HK-2 (cell line): ENCODE results near the gene DDIT3.
A peak's percentile ranks its signal among the peaks of the same experiment; 100 is the strongest.
"Not testable (repeated sequence)": the region's sequence is repeated elsewhere in the genome, so short reads cannot be mapped to it uniquely, and the experiment has no call there.

ENCODE experiments used
- DNase-seq: peaks from one replicate; pipeline ENCODE4 v3.0.0-alpha.2; 2018; ENCODE audit not compliant: unreplicated experiment

DDIT3 gene

DNA sequence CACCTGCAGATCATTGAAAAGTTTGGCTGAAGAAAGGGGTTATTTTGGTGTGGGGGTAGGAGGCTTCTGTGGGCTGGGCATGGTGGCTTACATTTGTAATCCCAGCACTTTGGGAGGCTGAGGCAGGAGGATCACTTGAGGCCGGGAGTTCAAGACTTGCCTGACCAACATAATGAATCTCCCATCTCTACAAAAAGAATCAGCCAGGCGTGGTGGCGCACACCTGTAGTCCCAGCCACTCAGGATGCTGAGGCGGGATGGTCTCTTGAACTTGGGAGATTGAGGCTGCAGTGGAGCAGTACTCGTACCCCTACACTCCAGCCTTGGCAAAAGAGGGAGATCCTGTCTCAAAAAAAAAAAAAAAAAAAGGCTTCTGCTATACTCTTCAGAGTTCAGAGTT, 7.0 kb downstream of the DDIT3 start:
- no peak for DNase-seq

DNA sequence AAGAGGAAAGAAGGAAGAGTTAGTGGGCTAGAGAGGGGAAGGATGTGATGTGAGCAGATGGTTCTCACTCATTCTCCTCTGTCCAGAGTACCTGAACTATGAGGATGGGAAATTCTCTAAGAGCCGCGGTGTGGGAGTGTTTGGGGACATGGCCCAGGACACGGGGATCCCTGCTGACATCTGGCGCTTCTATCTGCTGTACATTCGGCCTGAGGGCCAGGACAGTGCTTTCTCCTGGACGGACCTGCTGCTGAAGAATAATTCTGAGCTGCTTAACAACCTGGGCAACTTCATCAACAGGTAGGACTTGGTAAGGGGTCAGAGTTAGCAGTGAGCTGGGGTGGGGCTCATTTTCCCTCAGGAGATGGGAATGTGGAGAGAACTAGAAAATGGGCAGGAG, 7.6 kb downstream of the DDIT3 start:
- DNase-seq: no peak

DNA sequence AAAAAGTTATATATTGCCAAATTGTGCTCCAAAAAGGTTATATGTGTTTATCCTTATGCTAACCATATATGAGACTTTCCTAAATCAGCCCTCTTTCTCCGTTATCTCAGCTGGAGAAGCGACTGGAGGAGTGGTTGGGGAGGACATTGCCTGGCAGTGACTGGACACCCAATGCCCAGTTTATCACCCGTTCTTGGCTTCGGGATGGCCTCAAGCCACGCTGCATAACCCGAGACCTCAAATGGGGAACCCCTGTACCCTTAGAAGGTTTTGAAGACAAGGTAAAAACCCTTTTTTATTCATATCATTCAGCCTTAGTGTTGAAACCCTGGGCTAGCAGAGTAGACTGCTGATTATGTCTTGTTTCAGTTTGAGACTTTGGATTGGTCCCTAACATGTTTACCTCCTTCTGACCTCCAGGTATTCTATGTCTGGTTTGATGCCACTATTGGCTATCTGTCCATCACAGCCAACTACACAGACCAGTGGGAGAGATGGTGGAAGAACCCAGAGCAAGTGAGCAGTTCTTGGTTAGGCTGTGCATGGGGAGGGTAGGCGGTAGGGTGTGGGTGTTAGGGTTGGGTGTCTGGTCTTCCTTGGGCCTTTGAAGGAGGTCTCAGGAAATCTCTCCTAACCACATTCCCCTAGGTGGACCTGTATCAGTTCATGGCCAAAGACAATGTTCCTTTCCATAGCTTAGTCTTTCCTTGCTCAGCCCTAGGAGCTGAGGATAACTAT, 8.6 kb downstream of the DDIT3 start:
- no peak for DNase-seq

DNA sequence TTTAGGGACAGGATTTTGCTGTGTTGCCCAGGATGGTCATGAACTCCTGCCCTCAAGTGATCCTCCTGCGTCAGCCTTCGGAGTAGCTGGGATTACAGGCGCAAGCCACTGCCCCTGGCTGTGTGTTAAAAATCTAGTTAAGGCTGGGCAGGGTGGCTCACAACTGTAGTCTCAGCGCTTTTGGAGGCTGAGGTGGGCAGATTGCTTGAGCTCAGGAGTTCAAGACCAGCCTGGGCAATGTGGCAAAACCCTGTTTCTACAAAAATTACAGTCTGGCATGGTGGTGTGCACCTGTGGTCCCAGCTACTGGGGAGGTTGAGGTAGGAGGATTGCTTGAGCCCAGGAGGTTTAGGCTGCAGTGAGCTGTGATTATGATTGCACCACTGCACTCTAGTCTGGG, 9.2 kb downstream of the DDIT3 start:
- DNase-seq: no peak

DNA sequence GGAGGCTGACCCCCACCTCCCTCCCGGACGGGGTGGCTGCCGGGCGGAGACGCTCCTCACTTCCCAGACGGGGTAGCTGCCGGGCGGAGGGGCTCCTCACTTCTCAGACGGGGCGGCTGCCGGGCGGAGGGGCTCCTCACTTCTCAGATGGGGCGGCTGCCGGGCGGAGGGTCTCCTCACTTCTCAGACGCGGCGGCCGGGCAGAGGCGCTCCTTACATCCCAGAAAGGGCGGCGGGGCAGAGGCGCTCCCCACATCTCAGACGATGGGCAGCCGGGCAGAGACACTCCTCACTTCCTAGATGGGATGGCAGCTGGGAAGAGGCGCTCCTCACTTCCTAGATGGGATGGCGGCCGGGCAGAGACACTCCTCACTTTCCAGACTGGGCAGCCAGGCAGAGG, 12.5 kb downstream of the DDIT3 start:
- DNase-seq: not testable (repeated sequence)

DNA sequence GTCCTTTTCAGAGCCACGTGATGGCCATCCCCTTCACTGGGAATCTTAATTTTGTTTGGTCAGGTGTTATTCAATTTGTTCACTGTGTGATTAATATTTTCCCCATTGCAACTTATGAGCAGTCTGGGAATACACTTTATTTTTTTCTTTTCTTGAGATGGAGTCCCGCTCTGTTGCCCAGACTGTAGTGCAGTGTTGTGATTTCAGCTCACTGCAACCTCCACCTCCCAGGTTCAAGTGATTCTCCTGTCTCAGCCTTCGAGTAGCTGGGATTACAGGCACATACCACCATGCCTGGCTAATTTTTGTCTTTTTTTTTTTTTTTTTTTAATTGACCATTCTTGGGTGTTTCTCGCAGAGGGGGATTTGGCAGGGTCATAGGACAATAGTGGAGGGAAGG, 13.8 kb downstream of the DDIT3 start:
- not testable (repeated sequence) for DNase-seq

DNA sequence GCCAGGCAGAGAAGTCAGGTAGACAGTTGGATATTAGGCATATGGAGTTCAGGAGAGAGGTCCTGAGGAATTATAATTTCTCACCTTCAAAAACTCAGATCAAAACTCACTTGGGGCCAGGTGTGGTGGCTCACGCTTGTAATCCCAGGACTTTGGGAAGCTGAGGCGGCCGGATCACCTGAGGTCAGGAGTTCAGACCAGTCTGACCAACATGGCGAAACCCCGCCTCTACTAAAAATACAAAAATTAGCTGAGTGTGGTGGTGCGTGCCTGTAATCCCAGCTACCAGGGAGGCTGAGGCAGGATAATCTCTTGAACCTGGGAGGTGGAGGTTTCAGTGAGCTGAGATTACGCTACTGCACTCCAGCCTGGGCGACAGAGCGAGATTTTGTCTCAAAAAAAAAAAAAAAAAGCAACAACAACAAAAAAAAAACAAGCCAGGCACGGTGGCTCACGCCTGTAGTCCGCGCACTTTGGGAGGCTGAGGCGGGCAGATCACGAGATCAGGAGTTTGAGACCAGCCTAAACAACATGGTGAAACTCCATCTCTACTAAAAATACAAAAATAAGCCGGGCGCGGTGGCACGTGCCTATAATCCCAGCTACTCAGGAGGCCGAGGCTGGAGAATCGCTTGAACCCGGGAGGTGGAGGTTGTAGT, 17.9 kb downstream of the DDIT3 start:
- DNase-seq: not testable (repeated sequence)

DNA sequence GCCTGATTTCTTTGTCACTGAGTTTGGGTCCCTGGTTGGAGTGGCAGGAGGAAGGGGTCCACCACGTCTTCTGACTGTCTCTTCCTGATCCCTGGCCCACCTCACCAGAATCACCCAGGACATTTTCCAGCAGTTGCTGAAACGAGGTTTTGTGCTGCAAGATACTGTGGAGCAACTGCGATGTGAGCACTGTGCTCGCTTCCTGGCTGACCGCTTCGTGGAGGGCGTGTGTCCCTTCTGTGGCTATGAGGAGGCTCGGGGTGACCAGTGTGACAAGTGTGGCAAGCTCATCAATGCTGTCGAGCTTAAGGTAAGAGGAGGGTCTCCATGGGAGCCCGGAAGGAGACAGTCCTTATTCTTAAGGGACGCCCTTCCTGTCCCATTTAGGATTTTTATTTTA, 20.1 kb downstream of the DDIT3 start:
- no peak for DNase-seq

DNA sequence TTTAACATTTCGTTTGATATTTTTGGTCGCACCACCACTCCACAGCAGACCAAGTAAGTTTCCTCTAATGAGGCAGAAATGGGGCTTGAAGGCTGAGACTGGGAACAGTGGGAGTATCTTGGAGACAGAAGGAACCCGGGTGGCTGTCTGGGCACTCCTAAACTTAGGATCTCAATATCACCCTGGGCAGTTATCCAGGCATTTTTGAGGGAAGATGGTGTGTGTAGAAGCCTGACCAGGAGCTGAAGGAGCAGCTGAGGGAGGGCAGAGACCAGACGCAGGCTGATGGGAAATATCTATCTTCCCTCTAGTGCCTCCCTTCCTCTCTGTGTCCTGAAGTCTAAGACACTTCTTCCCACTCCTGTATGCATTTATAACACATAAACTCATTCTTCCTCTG, 21.7 kb downstream of the DDIT3 start:
- no peak for DNase-seq

DNA sequence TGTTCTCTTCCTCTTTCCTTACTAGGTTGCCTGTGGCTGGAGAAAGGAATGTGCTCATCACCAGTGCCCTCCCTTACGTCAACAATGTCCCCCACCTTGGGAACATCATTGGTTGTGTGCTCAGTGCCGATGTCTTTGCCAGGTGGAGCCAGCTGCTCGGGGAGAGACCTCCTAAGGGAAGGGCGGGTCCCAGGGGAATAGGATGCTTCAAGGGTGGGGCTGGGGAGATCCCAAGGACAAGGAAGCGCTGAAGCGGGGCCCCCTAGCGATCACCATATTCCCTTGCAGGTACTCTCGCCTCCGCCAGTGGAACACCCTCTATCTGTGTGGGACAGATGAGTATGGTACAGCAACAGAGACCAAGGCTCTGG, 22.2 kb downstream of the DDIT3 start:
- no peak for DNase-seq

DNA sequence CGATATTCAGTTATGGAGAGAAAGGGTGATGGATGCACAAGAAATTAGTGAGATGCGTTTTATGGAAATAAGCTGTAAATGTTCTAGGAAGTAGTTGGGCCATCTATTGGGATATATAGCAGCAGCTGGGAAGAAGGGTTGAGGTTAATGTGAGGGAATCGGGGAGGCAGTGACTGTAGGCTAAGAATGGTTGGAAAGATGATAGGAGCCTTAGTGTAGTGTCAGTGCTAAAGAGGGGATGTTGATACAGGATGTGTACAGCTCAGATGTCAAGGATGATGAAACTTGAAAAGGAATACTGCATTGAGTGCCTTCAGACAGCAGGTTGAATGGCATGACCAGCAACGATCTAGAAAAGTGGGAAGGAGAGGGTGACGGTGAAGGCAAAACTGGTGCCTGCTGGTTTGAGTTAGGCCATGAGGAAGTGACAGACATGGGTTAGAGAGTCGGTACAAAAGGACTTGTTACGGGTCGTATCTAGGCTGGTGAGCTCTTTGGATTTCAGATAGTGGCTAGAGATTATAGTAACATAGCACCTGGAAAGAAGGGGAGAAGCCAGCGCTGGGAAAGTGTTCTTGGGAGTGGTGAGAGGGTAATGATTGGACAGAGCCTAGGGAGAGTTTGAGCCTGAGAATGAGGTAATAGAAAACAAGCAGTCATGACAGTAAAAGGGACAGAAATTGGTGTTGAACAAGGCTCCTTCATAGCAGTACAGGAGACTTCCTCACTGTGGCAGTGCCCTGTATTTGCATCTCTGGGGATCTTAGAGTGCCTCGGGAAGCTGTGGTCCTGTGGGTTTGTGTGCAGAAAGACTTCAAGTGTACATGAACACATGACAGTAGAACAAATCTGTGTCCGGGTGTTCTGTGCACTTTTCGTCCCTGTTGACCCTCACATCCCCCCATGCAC, 22.8 kb downstream of the DDIT3 start:
- DNase-seq: no peak

DNA sequence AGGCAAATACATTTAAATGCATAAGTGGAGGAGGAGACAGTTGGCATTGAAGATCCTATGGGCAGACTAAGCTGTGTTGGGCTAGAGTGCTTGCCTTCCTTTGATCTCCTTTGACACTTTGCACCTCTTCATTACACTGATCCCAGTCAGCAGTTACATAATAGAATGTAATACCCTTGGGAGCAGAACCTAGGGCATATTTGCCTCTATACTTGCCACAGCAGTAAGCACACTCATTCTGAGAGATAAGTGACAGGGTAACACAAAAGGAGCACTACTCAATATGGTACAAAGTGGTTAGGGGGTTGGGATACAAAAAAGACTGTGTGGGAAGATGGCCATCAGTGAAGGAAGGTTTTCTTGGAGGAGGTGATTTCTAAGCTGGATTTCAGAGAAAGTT, 23.5 kb downstream of the DDIT3 start:
- DNase-seq: no peak

DNA sequence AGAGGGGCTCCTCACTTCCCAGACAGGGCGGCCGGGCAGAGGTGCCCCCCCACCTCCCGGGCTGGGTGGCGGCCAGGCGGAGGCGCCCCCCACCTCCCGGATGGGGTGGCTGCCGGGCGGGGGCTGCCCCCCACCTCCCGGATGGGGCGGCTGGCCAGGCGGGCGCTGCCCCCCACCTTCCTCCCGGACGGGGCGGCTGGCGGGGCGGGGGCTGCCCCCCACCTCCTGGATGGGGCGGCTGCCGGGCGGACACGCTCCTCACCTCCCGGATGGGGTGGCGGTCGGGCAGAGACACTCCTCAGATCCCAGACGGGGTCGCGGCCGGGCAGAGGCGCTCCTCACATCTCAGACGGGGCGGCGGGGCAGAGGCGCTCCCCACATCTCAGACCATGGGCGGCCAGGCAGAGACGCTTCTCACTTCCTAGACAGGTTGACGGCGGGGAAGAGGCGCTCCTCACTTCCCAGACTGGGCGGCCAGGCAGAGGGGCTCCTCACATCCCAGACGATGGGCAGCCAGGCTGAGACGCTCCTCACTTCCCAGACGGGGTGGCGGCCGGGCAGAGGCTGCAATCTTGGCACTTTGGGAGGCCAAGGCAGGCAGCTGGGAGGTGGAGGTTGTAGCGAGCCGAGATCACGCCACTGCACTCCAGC, 25.1 kb downstream of the DDIT3 start:
- DNase-seq: not testable (repeated sequence)

DNA sequence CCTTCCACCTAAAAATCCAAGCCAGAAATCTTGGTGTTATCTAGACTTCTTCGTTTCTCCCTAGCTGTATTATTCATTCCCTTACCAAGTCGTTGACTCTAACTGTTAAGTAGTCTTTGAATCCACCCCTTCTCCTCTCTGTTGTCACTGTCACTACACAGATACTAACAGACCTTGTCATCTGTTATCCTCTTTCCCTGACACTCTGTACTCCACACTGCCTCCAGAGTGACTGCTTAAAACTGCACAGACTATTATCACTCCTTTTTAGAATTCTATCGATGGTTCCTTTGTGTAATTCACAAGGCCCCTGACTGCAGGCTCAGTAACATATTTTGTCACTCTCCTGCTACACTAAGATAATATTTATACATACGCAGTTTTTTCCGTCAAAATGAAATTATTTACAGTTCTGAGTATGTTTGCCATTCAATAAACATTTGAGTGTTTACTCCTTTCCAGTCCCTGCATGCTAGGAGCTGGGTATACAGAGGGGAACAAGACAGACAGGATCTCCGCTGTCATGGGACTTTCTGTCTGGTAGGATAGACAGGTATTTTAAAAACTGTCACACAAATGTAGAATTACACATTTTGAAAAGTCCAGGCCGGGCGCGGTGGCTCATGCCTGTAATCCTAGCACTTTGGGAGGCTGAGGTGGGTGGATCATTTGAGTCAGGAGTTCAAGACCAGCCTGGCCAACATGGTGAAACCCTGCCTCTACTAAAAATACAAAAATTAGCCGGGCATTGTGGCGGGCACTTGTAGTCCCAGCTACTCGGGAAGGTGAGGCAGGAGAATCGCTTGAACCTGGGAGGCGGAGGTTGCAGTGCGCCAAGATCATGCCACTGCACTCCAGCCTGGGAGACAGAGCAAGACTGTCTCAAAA, 28.7 kb downstream of the DDIT3 start:
- no peak for DNase-seq

DNA sequence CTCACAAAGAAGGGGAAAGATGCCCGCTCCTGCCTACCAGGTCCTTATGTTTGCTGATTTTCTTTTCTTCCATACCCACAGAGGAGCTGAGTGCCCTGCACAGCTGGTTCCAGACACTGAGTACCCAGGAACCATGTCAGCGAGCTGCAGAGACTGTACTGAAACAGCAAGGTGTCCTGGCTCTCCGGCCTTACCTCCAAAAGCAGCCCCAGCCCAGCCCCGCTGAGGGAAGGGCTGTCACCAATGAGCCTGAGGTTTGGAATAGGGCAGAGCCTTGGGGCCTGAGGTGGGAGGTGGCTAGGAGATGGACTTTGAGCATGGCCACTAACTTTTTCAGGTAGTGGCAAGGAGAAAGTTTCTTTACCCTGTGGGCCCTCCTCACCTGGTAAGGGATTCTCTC, 30.2 kb downstream of the DDIT3 start:
- DNase-seq: no peak

DNA sequence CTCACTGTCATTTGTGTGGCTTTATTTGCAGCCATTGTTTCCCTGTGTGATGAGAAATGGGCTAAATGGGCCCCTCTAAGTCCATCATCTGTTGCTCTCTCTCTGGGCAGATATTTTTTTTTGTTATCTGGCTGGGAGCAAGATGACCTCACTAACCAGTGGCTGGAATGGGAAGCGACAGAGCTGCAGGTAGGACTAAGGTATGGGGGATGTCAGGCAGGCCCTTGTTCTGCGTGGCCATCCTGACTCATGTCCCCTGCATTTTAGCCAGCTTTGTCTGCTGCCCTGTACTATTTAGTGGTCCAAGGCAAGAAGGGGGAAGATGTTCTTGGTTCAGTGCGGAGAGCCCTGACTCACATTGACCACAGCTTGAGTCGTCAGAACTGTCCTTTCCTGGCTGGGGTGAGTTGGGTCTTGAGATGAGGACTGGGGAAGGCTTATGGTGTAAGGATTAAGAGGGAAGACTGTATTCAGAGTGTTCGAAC, 31.1 kb downstream of the DDIT3 start:
- DNase-seq: no peak

DNA sequence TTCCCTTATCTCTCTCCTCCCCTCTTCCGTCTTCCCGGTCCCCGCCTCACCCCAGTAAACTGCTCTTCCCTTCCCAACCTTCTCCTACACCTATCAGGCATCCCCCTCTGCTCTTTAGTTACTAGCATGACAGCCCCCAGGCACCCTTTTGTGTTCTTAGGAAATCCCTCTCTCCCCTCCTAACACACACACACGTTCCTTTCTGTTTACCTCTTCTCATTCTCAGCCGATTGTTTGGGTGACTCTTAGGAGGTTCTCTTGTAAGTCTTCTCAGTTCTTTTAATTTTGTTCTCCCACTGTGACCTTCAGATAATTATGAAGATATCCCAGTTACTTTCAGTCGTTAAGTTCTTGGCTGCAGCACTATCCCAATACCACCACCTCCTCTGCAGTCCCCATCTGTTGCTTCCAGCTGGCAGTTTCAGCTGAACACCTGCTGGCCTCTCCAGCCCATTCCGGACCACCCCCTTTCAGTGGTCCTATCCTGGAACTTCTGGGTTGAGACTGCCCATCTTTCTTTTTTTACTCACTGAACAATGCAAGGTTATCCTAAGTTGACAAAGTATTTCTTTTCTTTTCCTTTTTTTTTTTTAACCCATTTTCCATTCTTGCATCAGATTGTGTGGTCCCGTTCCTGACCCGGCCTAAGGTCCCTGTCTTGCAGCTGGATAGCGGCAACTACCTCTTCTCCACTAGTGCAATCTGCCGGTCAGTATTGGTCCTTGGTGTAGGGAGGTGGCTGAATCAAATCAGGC, 31.7 kb downstream of the DDIT3 start:
- DNase-seq: no peak

DNA sequence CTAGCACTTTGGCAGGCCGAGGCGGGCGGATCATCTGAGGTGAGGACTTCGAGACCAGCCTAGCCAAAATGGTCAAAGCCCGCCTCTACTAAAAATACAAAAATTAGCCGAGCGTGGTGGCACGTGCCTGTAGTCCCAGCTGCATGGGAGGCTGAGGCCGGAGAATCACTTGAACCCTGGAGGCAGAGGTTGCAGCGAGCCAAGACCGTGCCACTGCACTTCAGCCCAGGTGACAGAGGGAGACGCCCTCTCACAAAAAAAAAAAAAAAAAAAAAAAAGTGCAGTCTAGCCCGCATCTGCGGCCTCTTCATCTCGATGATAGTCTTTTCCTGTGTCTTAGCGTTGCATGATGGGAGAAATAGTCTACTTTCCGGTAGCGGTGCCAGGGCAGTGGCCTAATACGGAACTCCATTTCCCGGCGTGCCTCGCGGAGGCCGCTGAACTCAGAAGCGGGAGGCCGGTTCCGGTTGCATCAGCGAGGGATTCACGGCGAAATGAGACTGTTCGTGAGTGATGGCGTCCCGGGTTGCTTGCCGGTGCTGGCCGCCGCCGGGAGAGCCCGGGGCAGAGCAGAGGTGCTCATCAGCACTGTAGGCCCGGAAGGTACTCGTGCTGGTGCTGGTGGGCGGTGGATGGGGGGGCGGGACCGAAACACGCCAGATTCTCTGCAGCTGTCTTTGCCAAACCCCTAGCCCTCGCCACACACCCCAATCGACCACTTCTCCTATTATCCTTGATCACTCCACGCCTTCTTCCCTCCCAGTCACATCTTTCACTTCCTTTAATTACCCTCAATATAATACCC, 32.5 kb downstream of the DDIT3 start, which contains the start of gene MARS1:
Gene MARS1 (plus strand): TSS at position 472 of the 805 bp plus-strand sequence. CDS start 23 bp downstream, at position 495.
- DNase-seq: peak; percentile 91

DNA sequence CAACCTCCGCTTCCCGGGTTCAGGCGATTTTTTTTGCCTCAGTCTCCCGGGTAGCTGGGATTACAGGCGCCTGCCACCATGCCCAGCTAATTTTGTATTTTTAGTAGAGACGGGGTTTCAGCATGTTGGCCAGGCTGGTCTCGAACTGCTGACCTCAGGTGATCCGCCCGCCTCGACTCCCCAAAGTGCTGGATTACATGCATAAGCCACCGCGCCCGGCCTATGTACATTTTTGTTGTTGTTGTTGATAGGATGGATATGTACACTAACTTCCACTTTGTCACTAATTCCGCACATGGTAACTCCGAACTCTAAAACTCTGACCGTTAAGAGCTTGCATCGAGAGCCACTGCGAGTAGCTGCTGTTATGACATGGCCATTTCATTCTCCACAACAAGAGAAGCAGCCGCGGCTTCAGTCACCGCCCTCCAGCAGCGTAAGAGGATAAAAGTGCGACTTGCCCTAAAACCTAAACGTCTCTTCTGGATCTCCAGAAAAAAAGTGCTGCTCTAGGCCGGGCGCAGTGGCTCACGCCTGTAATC, 33.2 kb downstream of the DDIT3 start:
- no peak for DNase-seq
